B cell (primary cell): ENCODE results near the gene PRDM15. TPM values are rescaled to one million over a fixed set of nuclear protein-coding genes. Genes with fewer than 3 reads are reported as not detected.

ENCODE experiments used
- ATAC-seq: fragments of 200-7000 bp; cut with Tn5 transposase; one replicate; pipeline ENCODE4 v1.10.0; 2021; ENCODE audit warnings: low read depth, mild to moderate bottlenecking, moderate number of reproducible peaks, moderate library complexity
- CTCF ChIA-PET: fragments of 350-600 bp; sonication (Branson Sonifier 250); formaldehyde crosslinking; loops from one replicate; lab custom pipeline; 2021; ENCODE audit warnings: antibody characterized with exemption, inconsistent platforms; lab: Charles Lee
- POLR2A ChIA-PET: fragments of 350-600 bp; sonication (Branson Sonifier 250); formaldehyde crosslinking; loops from one replicate; lab custom pipeline; 2021; ENCODE audit warnings: antibody characterized with exemption; lab: Charles Lee
- DNase-seq: peaks from one replicate; pipeline ENCODE4 v3.0.0; 2013
- H2AFZ ChIP-seq: 2 replicates; pipeline ENCODE4 v1.6.1; 2012; ENCODE audit warnings: mild to moderate bottlenecking, low read depth, low read length; ENCODE audit not compliant: insufficient read depth, poor library complexity, severe bottlenecking
- H3K27ac ChIP-seq, 2 donors: 1 replicate in 1 of 2; 2 replicates in 1 of 2; pipeline ENCODE4 v1.5.1; 2012 to 2013; ENCODE audit warnings: low read length in 2 of 2, mild to moderate bottlenecking in 2 of 2, moderate library complexity in 1 of 2
- H3K27me3 ChIP-seq, 4 experiments: fragments of 200-600 bp in 1 of 4; sonication (generic) in 1 of 4; replicated peaks in 1 of 4; 1 replicate in 2 of 4; 2 replicates in 2 of 4; pipeline versions ENCODE4 v1.6.1 to v1.7.0; 2013 to 2016; ENCODE audit warnings: low read length in 3 of 4, mild to moderate bottlenecking in 2 of 4, mixed read lengths in 1 of 4, moderate library complexity in 1 of 4; ENCODE audit not compliant: insufficient read depth in 4 of 4, control insufficient read depth in 3 of 4; ENCODE audit errors: control extremely low read depth in 1 of 4
- H3K36me3 ChIP-seq, 2 experiments: replicated peaks in 1 of 2; 1 replicate in 1 of 2; 2 replicates in 1 of 2; pipeline versions ENCODE4 v1.6.1 to v1.7.1; 2013; ENCODE audit warnings: low read length in 1 of 2; ENCODE audit not compliant: insufficient read depth in 2 of 2, control insufficient read depth in 1 of 2; ENCODE audit errors: control extremely low read depth in 1 of 2, extremely low read depth in 1 of 2
- H3K4me1 ChIP-seq, 2 donors: fragments of 200-600 bp in 1 of 2; sonication (generic) in 1 of 2; 1 replicate in 1 of 2; 2 replicates in 1 of 2; pipeline versions ENCODE4 v1.5.1 to v1.6.1; 2013 to 2017; ENCODE audit warnings: low read length in 2 of 2; ENCODE audit not compliant: control insufficient read depth in 2 of 2, insufficient read depth in 2 of 2
- H3K4me2 ChIP-seq: replicated peaks from 2 replicates; pipeline ENCODE3; 2012; ENCODE audit warnings: mild to moderate bottlenecking, low read depth, low read length; ENCODE audit not compliant: poor library complexity, severe bottlenecking
- H3K4me3 ChIP-seq, 5 experiments: fragments of 200-600 bp in 1 of 5; sonication (generic) in 1 of 5; 1 replicate in 3 of 5; 2 replicates in 2 of 5; pipeline versions ENCODE4 v1.5.1 to v1.7.0; 2011 to 2016; ENCODE audit warnings: low read length in 4 of 5, mild to moderate bottlenecking in 4 of 5, low read depth in 2 of 5, control low read depth in 1 of 5, moderate library complexity in 1 of 5; ENCODE audit not compliant: insufficient read depth in 1 of 5; ENCODE audit errors: control extremely low read depth in 1 of 5, extremely low read depth in 1 of 5
- H3K79me2 ChIP-seq: fragments of 200-600 bp; sonication (generic); one replicate; pipeline ENCODE4 v1.6.0; 2016; ENCODE audit warnings: low read length; ENCODE audit not compliant: control insufficient read depth, insufficient read depth
- H3K9ac ChIP-seq: fragments of 200-600 bp; sonication (generic); 2 replicates; pipeline ENCODE4 v1.6.1; 2017; ENCODE audit warnings: mild to moderate bottlenecking, low read length, moderate library complexity
- H3K9me3 ChIP-seq, 3 donors: one replicate each; pipeline versions ENCODE4 v1.6.1 to v1.7.1; 2013; ENCODE audit warnings: low read length in 2 of 3; ENCODE audit not compliant: control insufficient read depth in 2 of 3, insufficient read depth in 1 of 3; ENCODE audit errors: control extremely low read depth in 1 of 3
- H4K20me1 ChIP-seq: 2 replicates; pipeline ENCODE4 v1.6.0; 2012; ENCODE audit warnings: mild to moderate bottlenecking, low read length; ENCODE audit not compliant: insufficient read depth, control insufficient read depth, poor library complexity, severe bottlenecking
- H3K27ac Mint-ChIP-seq: one replicate; pipeline ENCODE4 v1.8.0; 2021; ENCODE audit warnings: mixed read lengths
- H3K27me3 Mint-ChIP-seq: one replicate; pipeline ENCODE4 v1.8.0; 2021; ENCODE audit warnings: mixed read lengths
- H3K4me1 Mint-ChIP-seq: one replicate; pipeline ENCODE4 v1.8.0; 2021; ENCODE audit warnings: mixed read lengths
- H3K4me3 Mint-ChIP-seq: one replicate; pipeline ENCODE4 v1.8.0; 2021; ENCODE audit warnings: mixed read lengths
- H3K9me3 Mint-ChIP-seq: one replicate; pipeline ENCODE4 v1.8.0; 2022; ENCODE audit warnings: mixed read lengths; ENCODE audit not compliant: insufficient read depth
- EZH2 ChIP-seq: IDR thresholded peaks from 2 replicates; pipeline ENCODE4 v1.6.1; 2012; ENCODE audit warnings: borderline replicate concordance, low read depth, mild to moderate bottlenecking, moderate library complexity, low read length; ENCODE audit not compliant: insufficient read depth, poor library complexity, severe bottlenecking
- WGBS: methylation state at CpG from one replicate; pipeline ENCODE4 v1.1.5; 2013; ENCODE audit warnings: missing lambda C conversion rate; ENCODE audit not compliant: insufficient coverage; 5-methylcytosine and 5-hydroxymethylcytosine counted together
- intact Hi-C: fragments of 100-400 bp; cut with micrococcal nuclease; formaldehyde crosslinking; loops from one replicate; pipeline ENCODE4 v1.10.0; 2022
- polyA plus RNA-seq: library from polyadenylated mRNA; depleted of rRNA; stranded (reverse); fragments of >200 nt; gene quantifications from 2 replicates; pipeline ENCODE4 v1.2.3, GENCODE V29; 2012
- total RNA-seq, 2 donors: library from RNA; stranded (reverse); fragments of 120-200 nt in 1 of 2; gene quantifications; 1 replicate in 1 of 2; 2 replicates in 1 of 2; pipeline versions ENCODE4 v1.2.3 to v1.2.4, GENCODE V29; 2013 to 2022
- TF ChIP-seq, protein P1 (sequence below): fragments of 200-600 bp; IDR thresholded peaks from one replicate; pipeline ENCODE4 v1.8.0; 2022; ENCODE audit warnings: antibody characterized with exemption, mild to moderate bottlenecking

The PRDM15 gene
- total and polyA plus RNA-seq, 2 donors (not counting 1 experiment from before 2014, with no cell fraction given) = 21.3 to 29.2 TPM

DNA sequence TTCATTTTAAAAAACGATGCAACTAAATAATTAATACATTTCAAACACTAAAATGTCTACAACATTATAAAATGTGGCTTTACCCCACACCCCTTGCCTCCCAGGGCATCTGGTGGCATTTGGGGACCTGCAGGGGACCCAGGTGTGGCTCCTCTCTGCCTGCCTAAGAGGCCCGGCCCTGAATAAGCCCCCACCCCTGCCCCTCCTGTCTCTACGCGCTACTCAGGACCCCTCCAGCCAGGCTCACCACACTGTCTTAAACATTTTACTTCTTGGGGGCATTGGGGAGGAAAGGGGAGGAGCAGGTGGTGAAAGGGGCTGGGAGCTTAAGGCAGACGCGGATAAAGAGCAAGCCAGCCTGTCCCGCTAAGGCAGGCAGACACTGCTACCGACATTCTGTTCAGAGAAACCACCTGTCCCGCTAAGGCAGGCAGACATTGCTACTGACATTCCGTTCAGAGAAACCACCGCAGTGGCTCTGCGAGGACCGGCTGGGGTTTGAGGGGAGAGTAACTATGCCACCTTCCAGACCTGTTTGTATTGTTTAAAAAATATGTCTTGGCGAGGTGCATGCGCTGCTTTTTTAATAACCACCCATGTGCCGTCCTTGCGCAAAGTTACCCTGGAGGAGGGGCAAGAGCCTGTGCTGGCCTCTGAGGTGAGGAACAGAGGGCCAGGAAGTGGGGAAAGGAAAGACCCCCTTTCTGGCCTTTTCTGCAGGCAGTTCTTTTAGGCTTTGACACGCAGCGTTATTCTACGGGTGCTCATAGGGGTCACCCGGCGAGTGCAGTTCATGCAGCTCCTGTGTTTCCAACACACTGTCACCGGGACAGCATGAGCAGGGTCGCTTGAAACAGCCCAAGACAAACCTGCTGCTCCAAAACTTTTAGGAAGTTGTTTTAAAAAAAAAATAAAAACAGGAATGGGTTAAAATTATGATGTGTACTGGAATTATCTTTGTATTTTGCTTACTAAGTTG lies 61.0 kb downstream of the PRDM15 start:
- ATAC-seq (no peak), DNase-seq (no peak)
- Histone ChIP-seq H3K27me3 (no peaks in the 10 kb centered on the region), H3K9ac (no peak overlapping the region), H3K27ac (no peak overlapping the region), H3K36me3 (peaks cover 0 to 27% of the 10 kb centered on the region in 2 experiments), H3K9me3 (no peaks in the 10 kb centered on the region), H4K20me1 (no peaks in the 10 kb centered on the region), H3K4me2 (no peak overlapping the region), H3K79me2 (no peaks in the 10 kb centered on the region), H3K4me3 (no peak overlapping the region), H2AFZ (no peak overlapping the region), H3K4me1 (peaks cover 0 to 5% of the 10 kb centered on the region in 2 donors)
- intact Hi-C loops = loop anchor here (2.0 to 5.0 kb wide), 3 partner anchors 61 to 189 kb away; partner anchors contain the start of gene PRDM15
- TF ChIP-seq, protein P1, sequence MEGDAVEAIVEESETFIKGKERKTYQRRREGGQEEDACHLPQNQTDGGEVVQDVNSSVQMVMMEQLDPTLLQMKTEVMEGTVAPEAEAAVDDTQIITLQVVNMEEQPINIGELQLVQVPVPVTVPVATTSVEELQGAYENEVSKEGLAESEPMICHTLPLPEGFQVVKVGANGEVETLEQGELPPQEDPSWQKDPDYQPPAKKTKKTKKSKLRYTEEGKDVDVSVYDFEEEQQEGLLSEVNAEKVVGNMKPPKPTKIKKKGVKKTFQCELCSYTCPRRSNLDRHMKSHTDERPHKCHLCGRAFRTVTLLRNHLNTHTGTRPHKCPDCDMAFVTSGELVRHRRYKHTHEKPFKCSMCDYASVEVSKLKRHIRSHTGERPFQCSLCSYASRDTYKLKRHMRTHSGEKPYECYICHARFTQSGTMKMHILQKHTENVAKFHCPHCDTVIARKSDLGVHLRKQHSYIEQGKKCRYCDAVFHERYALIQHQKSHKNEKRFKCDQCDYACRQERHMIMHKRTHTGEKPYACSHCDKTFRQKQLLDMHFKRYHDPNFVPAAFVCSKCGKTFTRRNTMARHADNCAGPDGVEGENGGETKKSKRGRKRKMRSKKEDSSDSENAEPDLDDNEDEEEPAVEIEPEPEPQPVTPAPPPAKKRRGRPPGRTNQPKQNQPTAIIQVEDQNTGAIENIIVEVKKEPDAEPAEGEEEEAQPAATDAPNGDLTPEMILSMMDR = no peak
- TF ChIP-seq EZH2 = no peak
- ChIA-PET POLR2A (interaction anchor here (0.7 kb wide), 1 partner anchor 192 kb away, joined by 3 read pairs; the partner anchor contains the start of gene ZBTB21), CTCF (interaction anchor here (0.5 to 4.1 kb wide), 10 partner anchors 42 to 534 kb away, joined by 3 to 117 read pairs (median 6); partner anchors contain the start of gene PRDM15)
- Mint-ChIP-seq H3K9me3 (no peaks in the 10 kb centered on the region), H3K4me3 (no peak overlapping the region), H3K27ac (no peak overlapping the region), H3K4me1 (peaks cover 8% of the 10 kb centered on the region), H3K27me3 (no peaks in the 10 kb centered on the region)
- 97% methylated on average over 19 of the region's 24 CpGs for WGBS
